SU-DHL-6 (cell line): Measurements from ENCODE around the gene ADSS1.

Experiments used
- CTCF ChIP-seq: fragments of 200-600 bp; sonication (generic); IDR thresholded peaks from one replicate; pipeline ENCODE4 v1.5.1; 2017; ENCODE audit warnings: antibody characterized with exemption, mild to moderate bottlenecking, low read length, moderate library complexity; ENCODE audit not compliant: insufficient read depth, poor library complexity, severe bottlenecking
- EZH2phosphoT487 ChIP-seq: fragments of 200-600 bp; sonication (generic), shearing (Covaris generic); conservative IDR thresholded peaks from 2 replicates; pipeline ENCODE4 v1.6.1; 2018; ENCODE audit warnings: mild to moderate bottlenecking, antibody characterized with exemption, low read length, moderate library complexity, mixed read lengths

GRCh38 chr14:104753528-104754212 lies 29.6 kb downstream of the ADSS1 start:
- TF ChIP-seq CTCF (no peak), EZH2phosphoT487 (no peak)
